Left ventricle myocardium inferior (tissue), 1 donor: ENCODE measurements around the gene NFKB2. TPM values are rescaled to one million over a fixed set of nuclear protein-coding genes. Genes with fewer than 3 reads are reported as not detected.
A peak's percentile ranks its signal among the peaks of the same experiment; 100 is the strongest.

Experiments used
- DNase-seq: peaks from one replicate; pipeline ENCODE4 v3.0.0-alpha.2; 2020
- H3K27ac ChIP-seq: fragments of 200-600 bp; replicated peaks from 2 replicates; pipeline ENCODE4 v1.8.0; 2021
- H3K27me3 ChIP-seq: fragments of 200-600 bp; 2 replicates; pipeline ENCODE4 v1.8.0; 2021; ENCODE audit warnings: low read depth
- H3K36me3 ChIP-seq: fragments of 200-600 bp; 2 replicates; pipeline ENCODE4 v1.8.0; 2021
- H3K4me1 ChIP-seq: fragments of 200-600 bp; 2 replicates; pipeline ENCODE4 v1.8.0; 2021
- H3K4me3 ChIP-seq: fragments of 200-600 bp; 2 replicates; pipeline ENCODE4 v1.8.0; 2021; ENCODE audit warnings: mild to moderate bottlenecking, moderate library complexity
- H3K9me3 ChIP-seq: fragments of 200-600 bp; replicated peaks from 2 replicates; pipeline ENCODE4 v1.8.0; 2021
- intact Hi-C: fragments of 100-400 bp; cut with micrococcal nuclease; formaldehyde crosslinking; loops from one replicate; pipeline ENCODE4 v1.11.0; 2022
- total RNA-seq: library from RNA; stranded (reverse); fragmentation: NEBNext Ultra II Directional; extraction: Animal tissue kit (Norgen Biotek cat#: 25700); gene quantifications from one replicate; pipeline ENCODE4 v1.2.1, GENCODE V29; 2021
- TF ChIP-seq, protein P1 (sequence below): fragments of 200-600 bp; IDR thresholded peaks from 2 replicates; pipeline ENCODE4 v1.8.0; 2021; ENCODE audit warnings: antibody characterized with exemption, mild to moderate bottlenecking, borderline replicate concordance
- donor health status: DM: no; HTN: yes; CAD: no; lungs with severe emphysema.

The NFKB2 gene
- total RNA-seq, 1 donor from 2014 or later, result 11.0 TPM

DNA sequence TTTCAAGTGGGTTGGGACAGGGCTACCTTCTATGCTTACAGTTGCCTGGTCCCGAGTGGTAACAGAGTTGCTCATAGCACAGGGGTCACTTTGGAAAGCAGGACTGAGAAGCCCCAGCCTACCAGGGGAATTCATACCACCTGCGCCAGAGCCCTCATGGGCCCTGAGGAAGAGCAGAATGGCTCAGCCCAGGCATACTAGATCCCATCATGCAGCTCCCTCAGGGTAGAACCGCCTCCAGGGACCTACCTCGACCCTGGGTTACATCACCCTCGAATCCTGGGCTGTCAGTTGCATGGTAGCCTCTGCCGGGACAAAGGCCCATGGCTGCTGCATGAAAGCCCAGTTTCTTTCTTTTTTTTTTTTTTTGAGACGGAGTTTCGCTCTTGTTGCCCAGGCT lies 34.0 kb downstream of the NFKB2 start:
- H3K27ac ChIP-seq, result no peak overlapping the region
- peaks cover 11% of the 10 kb centered on the region for H3K27me3 ChIP-seq
- H3K36me3 ChIP-seq, result peaks cover 6% of the 10 kb centered on the region
- H3K4me1 ChIP-seq, result peaks cover 19% of the 10 kb centered on the region
- TF ChIP-seq, protein P1, sequence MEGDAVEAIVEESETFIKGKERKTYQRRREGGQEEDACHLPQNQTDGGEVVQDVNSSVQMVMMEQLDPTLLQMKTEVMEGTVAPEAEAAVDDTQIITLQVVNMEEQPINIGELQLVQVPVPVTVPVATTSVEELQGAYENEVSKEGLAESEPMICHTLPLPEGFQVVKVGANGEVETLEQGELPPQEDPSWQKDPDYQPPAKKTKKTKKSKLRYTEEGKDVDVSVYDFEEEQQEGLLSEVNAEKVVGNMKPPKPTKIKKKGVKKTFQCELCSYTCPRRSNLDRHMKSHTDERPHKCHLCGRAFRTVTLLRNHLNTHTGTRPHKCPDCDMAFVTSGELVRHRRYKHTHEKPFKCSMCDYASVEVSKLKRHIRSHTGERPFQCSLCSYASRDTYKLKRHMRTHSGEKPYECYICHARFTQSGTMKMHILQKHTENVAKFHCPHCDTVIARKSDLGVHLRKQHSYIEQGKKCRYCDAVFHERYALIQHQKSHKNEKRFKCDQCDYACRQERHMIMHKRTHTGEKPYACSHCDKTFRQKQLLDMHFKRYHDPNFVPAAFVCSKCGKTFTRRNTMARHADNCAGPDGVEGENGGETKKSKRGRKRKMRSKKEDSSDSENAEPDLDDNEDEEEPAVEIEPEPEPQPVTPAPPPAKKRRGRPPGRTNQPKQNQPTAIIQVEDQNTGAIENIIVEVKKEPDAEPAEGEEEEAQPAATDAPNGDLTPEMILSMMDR, result no peak
- intact Hi-C loops, result no loop called here
- no peak for DNase-seq
- no peak overlapping the region for H3K4me3 ChIP-seq
- no peaks in the 10 kb centered on the region for H3K9me3 ChIP-seq

GRCh38 chr10:102431452-102432124 lies 36.1 kb downstream of the NFKB2 start:
- intact Hi-C loops, result no loop called here
- no peaks in the 10 kb centered on the region for H3K9me3 ChIP-seq
- peak overlapping the region; percentile 85 for H3K4me3 ChIP-seq
- H3K27ac ChIP-seq, result peak overlapping the region; percentile 85
- DNase-seq, result no peak
- H3K36me3 ChIP-seq, result no peaks in the 10 kb centered on the region
- TF ChIP-seq, protein P1, result no peak
- peaks cover 32% of the 10 kb centered on the region for H3K27me3 ChIP-seq
- H3K4me1 ChIP-seq, result peaks cover 19% of the 10 kb centered on the region

DNA sequence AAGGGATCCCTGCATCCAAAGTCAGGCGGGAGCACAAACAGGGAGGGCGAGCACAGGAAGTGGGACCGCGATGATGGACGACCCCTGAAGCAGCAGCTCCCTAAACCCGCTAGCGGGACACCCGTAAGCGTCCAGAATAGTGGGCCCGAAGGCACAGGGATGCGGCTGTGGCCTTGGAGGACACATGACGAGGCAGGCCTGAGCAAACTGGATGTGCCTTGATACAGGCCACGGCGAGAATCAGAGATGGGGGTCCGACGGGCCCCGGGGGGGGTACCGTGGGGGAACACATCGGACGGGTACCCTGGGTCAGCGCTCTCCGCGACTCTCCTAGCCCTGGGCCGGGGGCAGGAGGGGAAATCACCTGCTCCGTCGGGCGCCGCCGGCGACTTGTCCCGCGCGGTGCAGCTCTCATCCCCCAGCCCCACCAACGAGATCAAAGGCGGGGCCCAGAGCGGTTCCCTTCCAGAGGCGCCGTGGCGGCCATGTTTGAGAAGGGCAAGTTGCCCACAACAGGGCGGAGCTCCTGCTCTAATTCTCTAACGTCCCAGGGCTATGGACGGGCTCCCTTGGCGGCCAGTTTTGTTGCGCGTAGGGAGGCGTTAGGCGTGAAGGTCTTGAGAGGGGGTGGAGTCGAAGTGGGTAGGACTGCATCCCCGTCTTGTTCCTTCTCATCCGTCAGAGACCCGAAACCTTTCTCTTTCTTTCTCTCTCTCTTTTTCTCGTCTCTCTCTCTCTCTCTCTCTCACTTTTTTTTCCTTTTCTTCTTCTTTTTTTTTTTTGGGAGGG lies 36.9 kb downstream of the NFKB2 start, which contains the start of gene CUEDC2:
Gene CUEDC2, minus strand, starts transcription at position 413 of the 789 bp plus-strand sequence. CDS start 7,386 bp downstream, outside the sequence.
- peak; percentile 97 for DNase-seq
- Histone ChIP-seq H3K27me3 (peaks cover 40% of the 10 kb centered on the region), H3K4me3 (peak within 1 kb of the TSS; percentile 85), H3K9me3 (no peaks in the 10 kb centered on the region), H3K27ac (peak within 1 kb of the TSS; percentile 85), H3K4me1 (peaks cover 19% of the 10 kb centered on the region), H3K36me3 (no peaks in the 10 kb centered on the region)
- intact Hi-C loops, result no loop called here
- TF ChIP-seq, protein P1, result no peak

GRCh38 chr10:102433619-102434046 lies 38.1 kb downstream of the NFKB2 start:
- intact Hi-C loops, result no loop called here
- Histone ChIP-seq H3K27ac (no peak overlapping the region), H3K27me3 (peaks cover 50% of the 10 kb centered on the region), H3K4me3 (no peak overlapping the region), H3K36me3 (no peaks in the 10 kb centered on the region), H3K9me3 (no peaks in the 10 kb centered on the region), H3K4me1 (peaks cover 19% of the 10 kb centered on the region)
- TF ChIP-seq, protein P1, result no peak
- no peak for DNase-seq

DNA sequence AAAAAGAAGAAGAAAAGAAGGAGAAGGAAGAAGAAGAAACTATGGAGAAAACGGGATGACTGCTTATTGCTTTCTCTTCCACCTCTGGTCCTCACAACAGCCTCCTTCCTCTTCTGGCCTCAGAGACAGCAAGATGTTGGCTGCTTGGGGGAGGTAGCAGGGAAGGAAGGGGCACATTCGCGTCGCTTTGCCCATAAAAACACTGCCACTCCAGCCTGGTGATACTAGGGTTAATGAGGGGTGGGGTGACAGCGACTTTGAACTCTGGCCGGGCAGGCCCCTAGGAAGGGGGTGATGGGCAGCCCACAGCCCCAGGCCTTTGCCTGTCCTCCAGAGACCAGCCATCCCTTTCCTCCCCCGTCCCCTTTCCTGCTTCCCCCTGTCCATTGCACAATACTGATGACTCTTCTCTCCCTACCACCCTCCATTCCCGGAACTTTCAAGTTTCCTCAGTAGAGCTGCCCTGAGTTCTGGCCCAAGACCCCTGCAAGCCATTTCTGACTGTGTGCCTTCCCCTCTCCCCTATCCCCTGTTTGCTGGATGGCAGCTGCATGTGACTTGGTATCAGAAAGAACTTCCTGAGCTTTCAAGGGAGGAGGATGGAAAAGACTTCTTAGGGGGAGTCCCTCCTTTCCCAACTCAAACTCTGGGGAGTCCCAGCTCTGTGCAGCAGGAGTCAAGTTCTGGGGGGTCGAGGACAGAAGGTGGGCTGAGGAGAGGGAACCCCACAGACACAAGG lies 39.1 kb downstream of the NFKB2 start:
- Histone ChIP-seq H3K36me3 (no peaks in the 10 kb centered on the region), H3K4me3 (no peak overlapping the region), H3K9me3 (no peaks in the 10 kb centered on the region), H3K27me3 (peaks cover 50% of the 10 kb centered on the region), H3K4me1 (peaks cover 19% of the 10 kb centered on the region), H3K27ac (no peak overlapping the region)
- DNase-seq, result no peak
- intact Hi-C loops, result no loop called here
- TF ChIP-seq, protein P1, result no peak
